Adrenal gland (tissue), 5 donors: Measurements from ENCODE around the gene GPS1.

Experiments used
- POLR2A ChIP-seq, 2 donors: fragments of 450-650 bp; IDR thresholded peaks; one replicate each; pipeline ENCODE4 v1.6.1; 2017; ENCODE audit warnings: antibody characterized with exemption in 2 of 2, mild to moderate bottlenecking in 2 of 2, moderate library complexity in 1 of 2
- TF ChIP-seq, protein P1 (sequence below), 6 experiments: fragments of 450-650 bp in 4 of 6; fragments of 200-600 bp in 2 of 6; sonication (generic) in 1 of 6; IDR thresholded peaks; 1 replicate in 5 of 6; 2 replicates in 1 of 6; pipeline versions ENCODE4 v1.5.1 to v1.8.0; 2016 to 2021; ENCODE audit warnings: antibody characterized with exemption in 6 of 6, mild to moderate bottlenecking in 2 of 6, moderate library complexity in 1 of 6
- donor health status: DM: no; HTN: no; CAD: no.

DNA sequence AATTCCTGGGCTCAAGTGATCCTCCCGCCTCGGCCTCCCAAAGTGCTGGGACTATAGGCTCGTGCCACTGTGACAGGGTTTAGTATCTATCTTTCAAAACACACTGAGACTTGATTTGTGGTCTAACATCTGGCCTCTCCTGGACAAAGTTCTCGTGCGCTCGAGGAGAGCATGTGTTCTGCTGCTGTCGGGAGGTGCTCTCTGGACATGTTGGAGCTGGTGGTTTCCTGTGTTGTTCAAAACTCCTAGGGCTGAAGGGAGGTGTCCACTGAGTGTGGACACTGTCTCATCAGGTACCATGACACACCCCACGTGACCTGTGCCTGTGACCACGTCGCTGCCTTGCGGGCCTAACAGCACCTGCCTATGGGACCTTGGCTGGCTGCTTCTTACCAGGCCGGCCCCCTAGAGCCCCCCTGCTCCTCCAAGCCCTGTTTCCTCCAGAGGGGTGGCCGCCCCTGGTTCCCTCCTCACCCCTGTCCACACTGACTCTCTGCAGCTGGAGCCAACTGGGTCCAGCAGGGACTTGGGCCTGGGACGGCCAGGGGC, 5.7 kb upstream of the GPS1 start:
- TF ChIP-seq, protein P1, sequence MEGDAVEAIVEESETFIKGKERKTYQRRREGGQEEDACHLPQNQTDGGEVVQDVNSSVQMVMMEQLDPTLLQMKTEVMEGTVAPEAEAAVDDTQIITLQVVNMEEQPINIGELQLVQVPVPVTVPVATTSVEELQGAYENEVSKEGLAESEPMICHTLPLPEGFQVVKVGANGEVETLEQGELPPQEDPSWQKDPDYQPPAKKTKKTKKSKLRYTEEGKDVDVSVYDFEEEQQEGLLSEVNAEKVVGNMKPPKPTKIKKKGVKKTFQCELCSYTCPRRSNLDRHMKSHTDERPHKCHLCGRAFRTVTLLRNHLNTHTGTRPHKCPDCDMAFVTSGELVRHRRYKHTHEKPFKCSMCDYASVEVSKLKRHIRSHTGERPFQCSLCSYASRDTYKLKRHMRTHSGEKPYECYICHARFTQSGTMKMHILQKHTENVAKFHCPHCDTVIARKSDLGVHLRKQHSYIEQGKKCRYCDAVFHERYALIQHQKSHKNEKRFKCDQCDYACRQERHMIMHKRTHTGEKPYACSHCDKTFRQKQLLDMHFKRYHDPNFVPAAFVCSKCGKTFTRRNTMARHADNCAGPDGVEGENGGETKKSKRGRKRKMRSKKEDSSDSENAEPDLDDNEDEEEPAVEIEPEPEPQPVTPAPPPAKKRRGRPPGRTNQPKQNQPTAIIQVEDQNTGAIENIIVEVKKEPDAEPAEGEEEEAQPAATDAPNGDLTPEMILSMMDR (IDR thresholded peaks at IDR 0.05): no peak
- no peak for TF ChIP-seq POLR2A (IDR thresholded peaks at IDR 0.05)
